22Rv1 (cell line): ENCODE data around the gene ECEL1.
"Not testable (repeated sequence)": the region's sequence is repeated elsewhere in the genome, so short reads cannot be mapped to it uniquely, and the experiment has no call there.

Experiments
- CTCF ChIP-seq: fragments of 450-650 bp; IDR thresholded peaks from 2 replicates; pipeline ENCODE4 v1.5.1; 2017; ENCODE audit warnings: mild to moderate bottlenecking
- ZFX ChIP-seq: fragments of 450-650 bp; IDR thresholded peaks from 2 replicates; pipeline ENCODE4 v1.6.1; 2017; ENCODE audit warnings: antibody characterized with exemption, borderline replicate concordance

GRCh38 chr2:232443669-232444408 is 43.8 kb downstream of the ECEL1 start:
- TF ChIP-seq CTCF, ZFX: not testable (repeated sequence)
